Activated CD4-positive, alpha-beta T cell treated with anti-CD3 and anti-CD28 coated beads, Interleukin-2, Interleukin-4, amounts not matched to agents 100 ng/mL and 50 ng/mL, durations not matched to agents 16 hours and 8 hours (primary cell): ENCODE data around the gene UTS2B.

Experiments used
- DNase-seq: peaks from one replicate; pipeline ENCODE4 v3.0.0-alpha.2; 2020; ENCODE audit warnings: low spot score

UTS2B gene

GRCh38 chr3:191352014-191352413 is 21.7 kb upstream of the UTS2B start:
- DNase-seq: no peak

- DNase-seq: no peak
Measured at GRCh38 chr3:191350396-191351090, 20.2 kb upstream of the UTS2B start.

GRCh38 chr3:191348098-191348497 is 17.8 kb upstream of the UTS2B start:
- no peak for DNase-seq

- no peak for DNase-seq
Measured at GRCh38 chr3:191347228-191347627, 16.9 kb upstream of the UTS2B start.

GRCh38 chr3:191345334-191345733 is 15.0 kb upstream of the UTS2B start:
- DNase-seq: no peak

GRCh38 chr3:191343913-191344312 is 13.6 kb upstream of the UTS2B start:
- DNase-seq: no peak

GRCh38 chr3:191343115-191343514 is 12.8 kb upstream of the UTS2B start:
- DNase-seq: no peak

- DNase-seq: no peak
Measured at GRCh38 chr3:191342411-191342810, 12.1 kb upstream of the UTS2B start.

GRCh38 chr3:191342006-191342405 is 11.7 kb upstream of the UTS2B start:
- DNase-seq: no peak

GRCh38 chr3:191340966-191341365 is 10.6 kb upstream of the UTS2B start:
- DNase-seq: no peak

- DNase-seq: no peak
Measured at GRCh38 chr3:191340351-191340750, 10.0 kb upstream of the UTS2B start.

GRCh38 chr3:191339316-191339917 is 9.1 kb upstream of the UTS2B start:
- no peak for DNase-seq

GRCh38 chr3:191338177-191338488 is 7.8 kb upstream of the UTS2B start:
- DNase-seq: no peak

GRCh38 chr3:191336833-191337232 is 6.5 kb upstream of the UTS2B start:
- no peak for DNase-seq

- no peak for DNase-seq
Measured at GRCh38 chr3:191334346-191334893, 4.1 kb upstream of the UTS2B start.

GRCh38 chr3:191333298-191333880 is 3.1 kb upstream of the UTS2B start:
- DNase-seq: no peak

GRCh38 chr3:191331388-191331787 is 1.1 kb upstream of the UTS2B start:
- DNase-seq: no peak

GRCh38 chr3:191330530-191331048 is 263 bp upstream of the UTS2B start:
- DNase-seq: no peak

GRCh38 chr3:191328962-191329653 is 1.2 kb downstream of the UTS2B start, which contains the start of gene CCDC50:
CCDC50 (plus strand) TSS chr3:191329394; CDS start chr3:191329675, 281 bp downstream.
- DNase-seq: peak; percentile 52

- DNase-seq: no peak
Measured at GRCh38 chr3:191328383-191328961, 1.9 kb downstream of the UTS2B start.

GRCh38 chr3:191327526-191327925 is 2.8 kb downstream of the UTS2B start:
- no peak for DNase-seq

GRCh38 chr3:191324936-191325335 is 5.4 kb downstream of the UTS2B start:
- no peak for DNase-seq
